Right renal pelvis (tissue), 4 donors: Measurements from ENCODE around the gene PPM1G. TPM values are rescaled to one million over a fixed set of nuclear protein-coding genes. Genes with fewer than 3 reads are reported as not detected.

Source experiments
- DNase-seq, 4 donors: peaks; one replicate each; pipeline ENCODE4 v3.0.0-alpha.2; 2013; ENCODE audit warnings: low read depth in 4 of 4, low spot score in 3 of 4, missing footprints in 1 of 4
- polyA plus RNA-seq, 4 donors: library from polyadenylated mRNA; unstranded; fragments of 120-200 nt; gene quantifications; one replicate each; pipeline ENCODE4 v1.2.1, GENCODE V29; 2013; ENCODE audit not compliant: insufficient read length in 4 of 4

The PPM1G gene
- polyA plus RNA-seq, 4 donors = 92.4 to 98.5 (median 94.7) TPM

DNA sequence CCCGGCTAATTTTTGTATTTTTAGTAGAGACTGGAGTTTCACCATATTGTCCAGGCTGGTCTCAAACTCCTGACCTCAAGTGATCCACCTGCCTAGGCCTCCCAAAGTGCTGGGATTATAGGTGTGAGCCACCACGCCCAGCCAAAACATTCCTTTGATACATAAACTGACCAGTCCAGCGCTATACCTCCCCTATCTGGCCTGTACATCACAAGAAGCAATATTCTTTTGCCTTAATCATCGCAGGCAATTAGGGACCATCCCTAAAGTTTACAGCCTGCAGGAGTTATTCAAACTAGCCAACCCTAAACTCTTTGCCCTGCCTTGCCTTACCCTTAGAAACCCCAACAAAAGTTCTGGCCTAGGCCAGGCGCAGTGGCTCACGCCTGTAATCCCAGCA lies 6.8 kb upstream of the PPM1G start:
- DNase-seq = no peak

DNA sequence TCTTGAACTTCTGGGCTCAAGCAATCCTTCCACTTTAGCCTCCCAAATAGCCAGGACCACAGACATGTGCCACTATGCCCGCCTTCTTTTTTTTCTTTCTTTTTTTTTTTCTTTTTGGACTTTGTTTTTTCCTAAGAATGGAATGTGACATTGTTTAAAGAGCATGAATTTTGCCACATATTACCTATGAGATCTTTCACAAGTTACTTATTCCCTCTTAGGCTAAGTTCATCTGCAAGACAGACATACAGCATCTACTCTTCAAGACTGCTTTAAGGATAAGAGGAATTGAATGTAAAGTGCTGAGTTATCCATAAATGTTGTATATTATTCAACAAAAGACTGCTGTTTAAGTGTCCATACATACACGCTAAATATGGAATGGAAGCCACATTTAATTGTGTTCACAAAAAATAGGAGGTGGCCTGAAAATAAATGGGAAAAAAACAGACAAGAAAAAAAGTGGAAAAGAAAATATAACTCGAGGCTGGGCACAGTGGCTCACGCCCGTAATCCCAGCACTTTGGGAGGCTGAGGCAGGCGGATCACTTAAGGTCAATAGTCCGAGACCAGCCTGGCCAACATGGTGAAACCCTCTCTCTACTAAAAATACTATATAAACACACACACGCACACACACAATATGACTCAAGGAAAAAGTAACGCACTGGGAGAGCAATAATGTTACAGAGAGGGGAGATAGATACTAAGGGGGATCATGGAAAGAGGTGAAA lies 3.2 kb upstream of the PPM1G start:
- no peak for DNase-seq

DNA sequence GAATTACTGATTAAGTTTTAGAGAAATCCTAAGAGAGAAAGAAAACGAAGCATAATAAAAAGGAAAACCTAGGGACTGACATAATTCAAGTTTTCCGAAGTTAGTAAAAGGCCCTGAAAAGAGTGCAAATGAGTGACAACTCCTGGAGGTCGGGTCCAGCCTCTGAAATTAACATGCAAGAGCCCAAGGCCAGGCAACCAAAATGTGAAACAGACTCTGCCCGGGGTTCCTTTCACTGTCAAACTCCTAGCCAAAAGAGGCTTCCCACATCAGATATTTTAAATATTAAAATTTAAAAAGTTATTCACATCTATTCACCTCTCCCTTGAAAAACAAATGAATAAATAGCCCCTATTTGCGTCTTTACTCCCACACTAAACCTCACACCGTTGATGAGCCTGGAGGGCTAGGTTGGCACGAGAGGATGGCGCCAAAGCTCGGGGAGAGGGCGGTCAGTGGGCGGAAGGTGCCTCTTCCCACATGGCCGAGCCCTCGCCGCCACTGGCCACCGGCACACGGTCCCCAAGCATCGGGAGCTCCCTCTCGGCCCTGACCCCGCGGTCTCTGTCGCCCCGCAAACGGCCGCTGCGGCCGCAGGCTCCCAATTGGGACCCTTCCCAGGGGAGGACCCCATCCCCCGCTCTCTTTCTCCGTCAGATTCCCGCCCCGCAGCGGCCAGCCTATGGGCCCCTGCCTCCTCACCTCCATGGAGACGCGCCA lies 630 bp downstream of the PPM1G start:
- no peak for DNase-seq

DNA sequence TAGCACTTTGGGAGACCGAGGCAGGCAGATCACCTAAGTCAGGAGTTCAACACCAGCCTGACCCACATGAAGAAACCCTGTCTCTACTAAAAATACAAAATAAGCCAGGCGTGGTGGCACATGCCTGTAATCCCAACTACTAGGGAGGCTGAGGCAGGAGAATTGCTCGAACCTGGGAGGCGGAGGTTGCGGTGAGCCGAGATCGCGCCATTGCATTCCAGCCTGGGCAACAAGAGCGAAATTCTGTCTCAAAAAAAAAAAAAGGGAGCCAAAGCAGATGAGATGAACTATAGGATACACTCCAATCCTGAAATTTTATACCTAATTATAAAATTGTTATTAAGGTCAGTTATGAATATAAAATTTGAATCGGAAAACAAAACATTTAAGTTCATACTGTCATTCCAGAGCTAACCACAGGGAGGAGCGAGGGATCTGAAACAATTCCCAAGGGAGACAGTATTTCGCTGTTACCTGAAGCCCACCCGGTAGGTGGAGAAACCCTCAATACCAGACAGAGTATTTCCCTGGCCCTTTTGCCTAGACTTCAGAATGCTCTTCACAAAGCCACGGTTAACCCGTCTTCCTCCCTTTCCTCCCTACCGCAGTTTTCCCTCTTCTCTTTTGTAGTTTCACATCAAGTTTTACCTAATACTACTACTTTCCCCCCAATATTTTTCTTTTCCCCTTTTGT lies 1.4 kb downstream of the PPM1G start:
- DNase-seq = peak in 2 of 4 donors; percentile 36 to 40

DNA sequence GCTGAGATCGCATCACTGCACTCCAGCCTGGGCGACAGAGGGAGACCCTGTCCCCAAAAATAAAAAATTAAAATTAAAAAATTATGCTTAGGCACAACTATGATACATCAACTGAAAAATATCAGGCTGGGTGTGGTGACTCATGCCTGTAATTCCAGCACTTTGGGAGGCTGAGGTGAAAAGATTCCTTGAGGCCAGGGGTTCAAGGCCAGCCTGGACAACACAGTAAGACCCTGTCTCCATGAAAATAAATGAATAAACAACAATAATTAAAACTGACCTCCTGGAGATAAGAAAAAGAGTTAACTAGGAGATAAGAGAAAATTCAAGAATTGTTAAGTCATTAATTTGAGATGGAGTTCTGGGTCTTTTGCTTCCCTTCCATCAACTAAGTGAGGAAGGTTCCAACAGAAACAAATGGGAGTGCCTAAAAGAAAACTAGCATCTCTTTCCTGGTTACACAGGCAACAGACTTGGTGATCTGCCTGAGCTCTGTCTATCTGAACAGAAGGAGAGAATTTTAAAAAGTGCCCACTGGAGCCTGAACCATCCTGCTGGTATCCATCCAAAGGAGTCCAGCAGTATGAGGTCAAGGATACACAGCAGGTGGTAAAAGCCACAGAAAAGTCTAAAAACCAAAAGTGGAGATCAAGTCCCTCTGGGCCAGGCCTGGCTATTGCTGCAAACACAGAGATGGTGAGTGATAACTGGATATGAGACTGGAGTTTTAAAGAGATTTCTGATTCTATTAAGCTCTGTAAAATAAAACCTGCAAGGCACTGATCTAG lies 8.8 kb downstream of the PPM1G start:
- DNase-seq = no peak

DNA sequence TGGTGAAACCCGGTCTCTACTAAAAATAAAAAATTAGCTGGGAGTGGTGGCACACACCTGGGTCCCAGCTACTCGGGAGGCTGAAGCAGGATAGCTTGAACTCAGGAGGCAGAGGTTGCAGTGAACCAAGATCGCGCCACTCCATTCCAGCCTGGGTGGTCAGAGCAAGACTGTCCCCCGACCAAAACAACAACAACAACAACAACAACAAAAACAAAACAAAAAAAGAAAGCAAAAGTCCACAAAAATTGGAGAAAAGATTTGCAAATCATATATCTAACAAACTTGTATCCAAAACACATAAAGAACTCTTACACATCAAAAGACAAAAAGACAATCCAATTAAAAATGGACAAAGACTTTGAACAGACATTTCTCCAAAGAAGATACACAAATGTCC lies 10.4 kb downstream of the PPM1G start:
- no peak for DNase-seq

DNA sequence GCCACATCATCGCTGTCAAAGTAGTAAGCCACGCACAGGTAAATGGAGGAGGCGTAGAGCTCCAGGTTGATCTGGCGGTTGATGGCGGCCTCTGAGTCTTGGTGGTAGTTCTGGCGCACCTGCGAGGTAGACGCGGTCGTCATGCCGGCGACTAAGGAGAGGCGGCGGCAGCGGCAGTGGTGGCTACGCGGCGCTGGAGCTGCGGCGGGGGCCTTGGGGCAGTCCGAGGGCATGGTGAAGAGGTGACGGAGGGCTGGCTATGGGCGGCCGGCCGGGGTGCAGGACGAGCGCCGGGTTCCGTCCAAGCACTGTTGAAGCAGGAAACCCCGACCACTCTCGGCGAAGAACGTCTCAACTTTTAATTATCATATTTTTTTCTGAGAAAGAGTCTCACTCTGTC lies 16.2 kb downstream of the PPM1G start:
- no peak for DNase-seq

DNA sequence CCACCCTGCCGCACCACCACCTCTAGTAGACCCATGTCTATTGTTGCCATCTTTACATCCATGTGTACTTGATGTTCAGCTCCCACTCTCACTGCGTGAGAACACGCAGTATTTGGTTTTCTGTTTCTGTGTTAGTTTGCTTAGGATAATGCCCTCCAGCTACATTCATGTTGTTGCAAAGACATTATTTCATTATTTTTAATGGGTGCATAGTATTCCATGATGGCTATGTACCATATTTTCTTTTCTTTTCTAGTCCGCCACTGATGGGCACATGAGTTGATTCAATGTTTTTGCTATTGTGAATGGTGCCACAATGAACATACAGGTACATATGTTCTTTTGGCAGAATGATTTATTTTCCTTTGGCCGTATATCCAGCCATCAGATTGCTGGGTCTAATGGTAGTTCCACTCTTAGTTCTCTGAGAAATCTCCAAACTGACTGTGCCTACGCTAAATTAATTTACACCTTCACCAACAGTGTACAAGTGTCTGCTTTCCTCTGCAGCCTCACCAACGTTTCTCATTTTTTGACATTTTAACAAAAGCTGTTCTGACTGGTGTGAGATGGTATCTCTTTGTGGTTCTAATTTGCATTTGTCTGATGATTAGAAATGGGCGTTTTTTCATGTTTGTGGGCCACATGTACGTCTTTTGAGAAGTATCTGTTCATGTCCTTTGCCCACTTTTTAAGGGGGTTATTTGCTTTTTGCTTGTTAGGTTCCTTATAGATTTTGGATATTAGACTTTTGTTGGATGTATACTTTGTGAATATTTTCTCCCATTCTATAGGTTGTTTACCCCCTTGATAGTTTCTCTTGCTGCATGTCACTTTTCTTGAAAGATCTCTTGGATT lies 18.3 kb downstream of the PPM1G start:
- DNase-seq = no peak

DNA sequence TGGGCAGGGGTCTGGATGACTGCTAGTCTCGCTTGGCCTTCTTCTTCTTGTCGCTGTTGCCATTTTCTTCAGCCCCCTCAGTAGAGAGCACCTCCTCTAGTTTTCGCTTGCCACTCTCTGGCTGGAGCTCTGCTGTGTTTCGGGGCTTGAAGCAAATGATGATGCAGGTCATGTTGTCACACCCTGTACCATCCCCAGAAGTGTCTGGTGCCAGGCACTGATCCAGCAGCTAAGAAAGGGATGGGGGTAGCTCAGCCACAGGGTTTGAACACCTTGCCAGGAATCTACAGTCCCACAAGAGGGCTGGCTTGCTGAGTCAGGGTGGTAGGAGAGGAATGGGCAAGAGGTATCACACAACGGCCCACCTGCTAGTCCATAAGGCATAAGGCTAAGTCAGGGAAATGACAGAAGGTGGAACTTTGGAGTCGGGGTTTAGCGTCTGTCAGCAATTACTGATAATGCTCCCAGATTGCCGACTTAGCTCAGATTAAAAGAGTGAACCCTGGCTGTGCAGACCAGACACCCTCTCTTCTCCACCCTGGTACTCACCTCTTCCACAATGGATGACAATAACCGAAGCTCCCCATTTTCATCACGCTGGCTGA lies 27.7 kb downstream of the PPM1G start:
- no peak for DNase-seq

DNA sequence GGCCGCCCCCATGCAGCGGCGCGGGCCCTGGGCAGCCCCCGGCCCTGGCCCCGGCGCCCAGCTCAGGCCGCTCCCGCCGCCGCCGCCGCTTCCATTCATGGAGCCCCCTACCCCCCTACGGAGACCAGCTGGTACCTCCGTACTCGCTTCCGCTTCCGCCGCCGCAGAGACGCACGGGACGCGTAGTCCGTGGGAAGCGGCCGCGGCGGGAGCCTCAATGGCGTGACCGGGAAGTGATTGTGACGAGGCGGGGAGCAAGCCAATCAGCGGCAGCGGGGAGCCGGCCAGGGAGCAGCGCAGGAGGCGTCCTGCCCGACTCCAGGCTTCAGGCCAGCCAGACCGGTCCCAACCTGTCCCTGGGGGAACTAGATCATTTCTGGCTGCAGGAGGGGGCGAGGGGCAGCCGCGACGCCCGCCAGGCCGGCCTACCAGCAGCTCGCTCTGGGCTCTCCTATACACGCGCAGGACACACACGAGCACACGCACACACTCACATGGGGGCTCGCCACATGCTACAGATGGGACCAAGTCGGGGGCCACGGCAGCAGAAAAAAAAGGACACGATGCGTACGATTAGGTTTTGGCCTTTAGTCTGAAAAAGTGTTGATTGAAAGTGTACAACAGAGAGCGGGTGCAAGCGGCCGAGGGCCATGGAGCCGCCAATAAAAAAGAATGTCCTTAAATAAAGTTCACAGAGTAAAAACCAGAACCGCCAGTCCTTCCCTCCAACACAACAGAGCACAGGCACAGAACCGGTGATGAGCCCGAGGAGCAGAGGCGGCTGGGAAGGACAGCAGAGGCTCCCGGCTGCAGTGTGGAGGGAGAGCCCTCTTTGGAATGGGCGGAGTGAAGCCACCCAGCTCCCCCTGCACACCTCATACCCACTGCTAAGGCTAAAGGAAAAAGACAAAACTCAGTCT lies 28.5 kb downstream of the PPM1G start, which contains the start of gene ZNF513:
Gene ZNF513, minus strand, starts transcription at position 109 of the 920 bp plus-strand sequence. CDS start 208 bp downstream, outside the sequence.
- DNase-seq = peak; percentile 90 to 92 (median 92)

DNA sequence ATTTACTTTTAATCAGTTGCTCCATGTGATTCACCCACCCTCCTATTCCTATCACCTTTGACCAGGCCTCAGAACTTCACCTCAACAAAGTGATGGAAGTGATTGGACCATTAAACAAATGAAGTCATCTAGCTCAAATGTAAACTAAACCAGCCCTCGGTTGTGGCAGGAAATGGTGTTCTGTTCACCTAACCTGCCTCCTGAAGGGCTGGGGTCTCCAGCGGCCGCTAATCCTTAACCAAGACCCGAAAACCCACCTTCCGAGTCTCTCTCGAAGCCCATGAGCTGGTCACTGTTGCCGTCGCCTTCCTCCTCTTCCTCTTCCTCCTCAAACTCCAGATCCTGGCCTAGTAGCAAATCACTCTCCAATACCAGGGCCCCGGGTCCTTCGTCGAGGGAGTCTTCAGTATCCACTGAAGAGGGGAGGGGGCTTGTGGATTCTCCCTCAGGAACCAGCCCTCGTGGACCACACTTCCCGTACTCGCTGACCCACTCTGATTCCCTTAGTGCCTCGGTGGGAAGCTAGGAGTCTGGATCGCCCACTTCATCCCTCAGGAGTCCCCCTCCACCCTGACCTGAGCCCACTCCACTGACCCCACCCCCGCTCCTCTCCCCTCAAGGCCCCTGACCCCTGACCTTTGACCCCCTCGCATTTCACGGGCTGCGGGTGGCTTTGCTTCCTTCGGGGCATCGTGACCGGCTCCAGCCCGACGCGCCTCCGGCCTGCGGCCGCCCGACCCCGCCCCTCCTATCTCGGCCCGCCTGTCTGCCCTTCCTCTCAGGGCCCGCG lies 29.4 kb downstream of the PPM1G start:
- peak in 1 of 4 donors; percentile 24 for DNase-seq

DNA sequence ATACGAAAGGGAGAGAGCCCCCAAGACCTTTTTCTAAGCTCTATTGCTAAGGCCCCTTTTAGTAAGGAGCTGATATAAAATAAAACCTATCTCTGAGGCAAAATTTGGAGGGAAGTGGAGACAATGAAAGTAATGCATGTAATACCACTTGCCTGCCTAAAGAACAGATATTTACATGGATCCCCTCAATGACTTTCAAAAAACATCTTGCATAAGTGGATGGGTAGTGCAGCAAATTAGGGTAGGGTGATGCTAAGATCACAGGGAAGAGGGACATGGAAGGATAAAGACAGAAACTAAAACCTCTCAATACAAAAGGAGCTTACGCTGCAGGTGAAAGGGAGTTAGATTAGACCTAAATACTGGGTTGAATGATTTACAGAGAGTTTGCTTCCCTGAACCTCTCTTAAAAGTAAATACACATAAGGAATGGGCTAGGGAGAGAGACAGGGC lies 30.0 kb downstream of the PPM1G start:
- no peak for DNase-seq

DNA sequence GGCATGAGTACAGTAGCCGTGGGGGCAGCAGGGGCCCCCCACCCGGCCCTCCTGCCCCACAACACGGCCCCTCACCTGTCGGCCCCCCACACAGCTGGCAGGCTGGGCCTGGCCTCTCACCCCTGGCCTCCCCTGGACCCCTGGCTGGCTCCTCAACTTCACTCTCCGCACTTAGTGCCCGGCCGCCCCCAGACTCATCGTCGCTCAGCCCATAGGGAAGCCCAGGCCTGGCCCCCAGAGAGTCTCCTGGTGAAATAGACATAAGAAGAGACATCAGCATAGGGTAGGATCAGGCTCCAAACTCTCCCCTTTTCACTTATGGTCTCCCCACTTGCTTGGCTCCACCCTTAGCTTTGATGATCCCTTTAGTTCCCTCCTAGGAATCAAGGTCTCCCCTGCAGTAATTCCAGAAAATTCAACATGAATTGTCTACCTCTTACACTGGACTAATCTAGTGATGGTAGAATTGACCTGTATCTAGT lies 30.5 kb downstream of the PPM1G start:
- DNase-seq = no peak

DNA sequence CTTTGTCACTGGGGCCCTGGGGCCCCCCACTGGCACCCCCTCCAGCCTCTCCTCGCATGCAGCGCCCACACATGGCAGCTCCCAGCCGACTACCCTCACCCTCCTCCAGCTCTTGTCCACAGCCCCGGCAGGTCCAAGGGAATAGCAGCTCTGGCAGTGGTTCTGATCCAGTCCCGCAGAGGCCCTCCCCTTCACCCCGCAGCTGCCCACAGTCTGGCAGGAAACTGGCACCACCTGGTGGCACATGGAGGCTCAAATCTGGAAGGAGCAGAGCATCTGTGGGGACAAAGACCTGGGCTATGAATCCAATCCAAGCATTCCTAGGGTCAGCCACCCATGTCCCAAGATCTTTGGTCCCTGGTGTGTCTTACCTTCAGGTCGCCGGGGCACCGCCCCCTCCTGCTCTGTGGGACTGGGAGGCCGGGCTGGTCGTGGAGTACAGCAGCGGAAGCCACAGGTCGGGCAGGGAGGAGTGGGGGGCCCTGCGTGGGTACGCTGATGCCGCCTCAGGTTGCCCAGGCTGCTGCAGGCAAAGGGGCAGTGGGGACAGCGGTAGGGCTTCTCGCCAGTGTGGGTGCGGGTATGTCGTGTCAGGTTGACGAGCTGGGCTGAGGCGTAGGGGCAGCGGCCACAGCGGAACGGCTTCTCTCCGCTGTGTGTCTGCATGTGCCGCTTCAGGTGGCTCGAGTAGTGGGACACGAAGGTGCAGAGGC lies 31.1 kb downstream of the PPM1G start:
- DNase-seq = peak in 1 of 4 donors; percentile 26

DNA sequence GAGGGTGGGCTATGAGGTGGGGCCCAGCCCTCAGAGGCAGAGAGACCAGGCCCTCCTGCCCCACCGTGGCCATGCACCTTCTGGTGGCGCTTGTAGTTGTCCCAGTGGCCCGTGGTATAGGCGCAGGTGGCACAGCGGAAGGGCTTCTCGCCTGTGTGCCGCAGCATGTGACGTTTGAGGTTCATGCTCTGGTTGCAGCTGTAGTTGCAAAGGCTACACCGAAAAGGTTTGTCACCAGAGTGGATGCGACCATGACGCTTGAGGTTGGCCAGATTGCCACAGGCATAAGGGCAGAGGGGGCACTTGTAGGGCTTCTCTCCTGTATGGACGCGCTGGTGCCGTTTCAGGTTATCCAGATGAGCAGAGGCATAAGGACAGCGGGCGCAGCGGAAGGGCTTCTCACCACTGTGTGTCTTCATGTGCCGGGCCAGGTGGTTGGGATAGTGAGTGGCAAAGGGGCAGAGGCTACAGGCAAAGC lies 31.7 kb downstream of the PPM1G start:
- DNase-seq = no peak

DNA sequence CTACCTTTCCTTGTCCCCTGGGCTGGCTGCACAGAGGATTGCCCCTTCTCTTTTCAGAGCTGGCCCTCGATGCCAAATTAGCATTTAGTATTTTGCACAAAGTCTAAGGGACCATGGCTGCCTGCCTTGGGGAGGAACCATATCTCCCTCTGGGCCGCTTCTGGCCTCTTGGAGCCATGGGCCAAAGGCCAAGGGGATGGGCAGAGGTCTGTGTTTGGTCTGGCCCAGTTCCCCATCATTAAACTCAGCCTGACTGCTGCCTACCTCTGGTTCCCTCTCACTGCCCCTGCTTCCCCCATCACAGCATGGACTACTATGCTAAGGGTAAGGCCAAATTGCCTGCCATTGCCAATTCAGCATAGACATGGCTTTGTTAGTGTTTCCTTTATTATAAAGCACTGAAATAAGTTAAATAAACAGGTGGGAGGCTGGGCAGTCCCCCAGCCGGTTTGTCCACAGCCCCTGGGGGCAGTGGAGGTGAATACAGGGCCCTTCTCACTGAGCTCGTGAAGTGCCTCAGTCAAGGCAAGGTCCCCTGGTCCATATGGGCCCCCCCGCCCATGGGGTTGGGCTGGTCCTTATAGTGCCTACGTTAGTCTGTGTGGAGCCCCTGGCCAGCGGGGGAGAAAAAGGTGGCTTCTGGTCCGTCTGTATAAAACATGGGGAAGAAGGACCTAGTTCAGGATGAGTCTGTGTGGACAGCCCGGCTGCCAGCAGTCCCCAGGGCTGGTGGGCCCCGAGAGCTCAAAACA lies 32.3 kb downstream of the PPM1G start:
- no peak for DNase-seq
